Progenitor cell of endocrine pancreas (in vitro differentiated cells): ENCODE data around the gene SCYGR3. TPM values are rescaled to one million over a fixed set of nuclear protein-coding genes. Genes with fewer than 3 reads are reported as not detected.

Source experiments
- DNase-seq: peaks from one replicate; pipeline ENCODE4 v3.0.0; 2021; ENCODE audit warnings: low spot score; ENCODE audit not compliant: unreplicated experiment
- H3K27ac Mint-ChIP-seq: 2 replicates; pipeline ENCODE4 v1.8.0; 2021; ENCODE audit warnings: mild to moderate bottlenecking, moderate library complexity, mixed read lengths
- H3K27me3 Mint-ChIP-seq: 2 replicates; pipeline ENCODE4 v1.8.0; 2021; ENCODE audit warnings: mixed read lengths
- H3K36me3 Mint-ChIP-seq: 2 replicates; pipeline ENCODE4 v1.8.0; 2022; ENCODE audit warnings: mixed read lengths; ENCODE audit not compliant: insufficient read depth
- H3K4me1 Mint-ChIP-seq: 2 replicates; pipeline ENCODE4 v1.8.0; 2021; ENCODE audit warnings: low read depth, mixed read lengths
- H3K4me3 Mint-ChIP-seq: 2 replicates; pipeline ENCODE4 v1.8.0; 2021; ENCODE audit warnings: low read depth, mild to moderate bottlenecking, moderate library complexity, mixed read lengths
- H3K9me3 Mint-ChIP-seq: 2 replicates; pipeline ENCODE4 v1.8.0; 2021; ENCODE audit warnings: low read depth, mixed read lengths
- total RNA-seq: library from RNA; stranded (reverse); gene quantifications from 2 replicates; pipeline ENCODE4 v1.2.1, GENCODE V29; 2021
- TF ChIP-seq, protein P1 (sequence below): fragments of 200-600 bp; sonication (generic); IDR thresholded peaks from one replicate; pipeline ENCODE4 v1.5.0; 2021; ENCODE audit warnings: antibody characterized with exemption, mild to moderate bottlenecking; ENCODE audit not compliant: unreplicated experiment

Gene SCYGR3
- total RNA-seq, 1 donor from 2014 or later = not detected

DNA sequence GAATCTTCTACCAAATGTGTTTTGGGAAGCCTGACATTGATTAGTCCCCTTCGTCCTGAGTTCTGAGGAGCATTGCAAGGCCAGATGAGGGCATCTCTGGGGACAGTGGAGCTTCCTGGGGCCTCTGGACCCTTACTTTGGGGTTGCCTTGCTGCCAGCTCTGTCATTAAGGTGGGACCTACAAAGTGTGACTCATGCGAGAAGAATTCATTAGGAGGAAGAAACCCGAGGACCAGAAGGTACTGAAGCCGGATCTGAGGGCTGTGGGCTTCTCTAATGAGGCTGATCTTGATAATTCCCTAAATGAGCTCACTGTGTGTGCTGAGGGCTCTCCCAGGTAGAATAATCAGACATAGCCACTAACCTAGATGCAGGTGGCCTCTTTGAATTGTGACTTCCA, 16.6 kb downstream of the SCYGR3 start:
- Mint-ChIP-seq H3K36me3 (no peaks in the 10 kb centered on the region), H3K27me3 (peaks cover 5% of the 10 kb centered on the region), H3K9me3 (peaks cover 3% of the 10 kb centered on the region), H3K4me3 (no peak overlapping the region), H3K27ac (peak overlapping the region; percentile 78), H3K4me1 (peaks cover 7% of the 10 kb centered on the region)
- TF ChIP-seq, protein P1, sequence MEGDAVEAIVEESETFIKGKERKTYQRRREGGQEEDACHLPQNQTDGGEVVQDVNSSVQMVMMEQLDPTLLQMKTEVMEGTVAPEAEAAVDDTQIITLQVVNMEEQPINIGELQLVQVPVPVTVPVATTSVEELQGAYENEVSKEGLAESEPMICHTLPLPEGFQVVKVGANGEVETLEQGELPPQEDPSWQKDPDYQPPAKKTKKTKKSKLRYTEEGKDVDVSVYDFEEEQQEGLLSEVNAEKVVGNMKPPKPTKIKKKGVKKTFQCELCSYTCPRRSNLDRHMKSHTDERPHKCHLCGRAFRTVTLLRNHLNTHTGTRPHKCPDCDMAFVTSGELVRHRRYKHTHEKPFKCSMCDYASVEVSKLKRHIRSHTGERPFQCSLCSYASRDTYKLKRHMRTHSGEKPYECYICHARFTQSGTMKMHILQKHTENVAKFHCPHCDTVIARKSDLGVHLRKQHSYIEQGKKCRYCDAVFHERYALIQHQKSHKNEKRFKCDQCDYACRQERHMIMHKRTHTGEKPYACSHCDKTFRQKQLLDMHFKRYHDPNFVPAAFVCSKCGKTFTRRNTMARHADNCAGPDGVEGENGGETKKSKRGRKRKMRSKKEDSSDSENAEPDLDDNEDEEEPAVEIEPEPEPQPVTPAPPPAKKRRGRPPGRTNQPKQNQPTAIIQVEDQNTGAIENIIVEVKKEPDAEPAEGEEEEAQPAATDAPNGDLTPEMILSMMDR = no peak
- no peak for DNase-seq

GRCh38 chr2:227597036-227597435, 17.6 kb downstream of the SCYGR3 start:
- peaks cover 5% of the 10 kb centered on the region for H3K27me3 Mint-ChIP-seq
- H3K9me3 Mint-ChIP-seq = peaks cover 2% of the 10 kb centered on the region
- TF ChIP-seq, protein P1 = no peak
- H3K4me3 Mint-ChIP-seq = no peak overlapping the region
- peaks cover 7% of the 10 kb centered on the region for H3K4me1 Mint-ChIP-seq
- H3K36me3 Mint-ChIP-seq = no peaks in the 10 kb centered on the region
- H3K27ac Mint-ChIP-seq = peak overlapping the region; percentile 30
- no peak for DNase-seq

DNA sequence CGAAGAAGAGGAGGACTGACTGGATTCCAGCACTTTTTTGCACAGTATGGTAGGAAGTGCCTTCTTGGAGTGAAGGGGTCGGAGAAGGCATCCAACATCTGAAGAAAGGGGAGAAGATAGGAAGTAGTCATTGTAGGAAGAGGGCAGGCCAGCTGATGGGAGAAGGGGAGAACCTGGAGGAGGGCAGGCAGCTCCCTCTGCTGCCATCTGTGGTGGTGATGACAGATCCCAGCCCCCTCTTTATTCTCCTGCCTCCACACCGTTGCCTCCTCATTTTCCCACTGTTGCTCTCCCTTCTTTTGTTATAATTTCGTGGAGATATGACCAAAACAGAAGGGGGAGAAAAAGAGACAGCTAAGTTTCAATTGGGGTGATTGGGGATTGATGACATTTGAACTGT, 18.8 kb downstream of the SCYGR3 start:
- peaks cover 7% of the 10 kb centered on the region for H3K4me1 Mint-ChIP-seq
- no peak overlapping the region for H3K4me3 Mint-ChIP-seq
- DNase-seq = no peak
- TF ChIP-seq, protein P1 = no peak
- H3K9me3 Mint-ChIP-seq = no peaks in the 10 kb centered on the region
- peaks cover 5% of the 10 kb centered on the region for H3K27me3 Mint-ChIP-seq
- H3K27ac Mint-ChIP-seq = no peak overlapping the region
- no peaks in the 10 kb centered on the region for H3K36me3 Mint-ChIP-seq

DNA sequence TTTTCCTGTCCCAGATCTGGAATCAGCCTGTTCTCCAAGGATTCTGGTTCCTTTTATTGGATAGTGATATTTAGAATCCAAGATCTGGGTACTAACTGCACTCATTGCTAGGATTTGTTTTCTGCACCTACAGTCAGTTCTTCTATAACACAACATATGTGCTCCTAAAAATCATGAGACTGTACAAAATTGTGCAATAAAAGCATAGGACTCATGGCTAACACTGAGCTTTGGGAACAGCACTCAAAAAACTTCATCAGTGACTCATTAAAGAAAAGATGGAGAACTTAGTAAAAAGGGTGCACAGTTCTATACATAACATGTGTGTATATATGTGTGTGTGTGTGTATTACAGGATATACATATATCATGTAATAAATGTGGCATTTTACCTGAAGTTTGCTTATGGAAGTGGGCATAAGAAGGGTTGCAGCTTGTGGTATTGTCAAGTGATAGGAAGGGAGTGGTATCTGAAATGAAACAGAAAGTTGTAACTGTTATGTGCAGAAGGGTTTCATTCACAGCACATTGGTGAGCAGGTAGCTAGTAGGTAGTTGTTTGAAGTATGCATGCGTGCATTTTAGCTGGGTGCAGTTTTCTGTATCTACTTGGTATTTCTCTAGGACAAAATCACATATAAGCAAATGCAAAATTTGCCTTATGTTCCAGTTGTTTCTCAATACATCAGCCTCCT, 21.8 kb downstream of the SCYGR3 start:
- DNase-seq = no peak
- Mint-ChIP-seq H3K9me3 (peaks cover 6% of the 10 kb centered on the region), H3K4me3 (no peak overlapping the region), H3K27me3 (peaks cover 5% of the 10 kb centered on the region), H3K27ac (no peak overlapping the region), H3K4me1 (peaks cover under 1% of the 10 kb centered on the region), H3K36me3 (no peaks in the 10 kb centered on the region)
- TF ChIP-seq, protein P1 = no peak

DNA sequence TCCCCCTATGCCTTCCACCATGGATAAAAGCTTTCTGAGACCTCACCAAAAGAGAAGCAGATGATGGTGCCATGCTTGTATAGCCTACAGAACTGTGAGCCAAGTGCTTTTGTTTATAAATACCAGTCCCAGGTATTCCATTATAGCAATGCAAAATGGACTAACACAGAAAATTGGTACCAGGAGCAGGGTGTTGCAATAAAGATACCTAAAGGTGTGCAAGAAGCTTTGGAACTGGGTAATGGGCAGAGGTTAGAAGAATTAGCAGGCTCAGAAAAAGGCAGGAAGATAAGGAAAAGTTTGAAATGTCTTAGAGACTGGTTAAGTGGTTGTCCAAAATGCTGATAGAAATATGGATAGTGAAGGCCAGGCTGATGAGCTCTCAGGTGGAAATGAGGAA, 32.3 kb downstream of the SCYGR3 start:
- Mint-ChIP-seq H3K27me3 (no peaks in the 10 kb centered on the region), H3K27ac (no peak overlapping the region), H3K9me3 (peaks cover 13% of the 10 kb centered on the region), H3K36me3 (peaks cover 2% of the 10 kb centered on the region), H3K4me1 (no peaks in the 10 kb centered on the region), H3K4me3 (no peak overlapping the region)
- TF ChIP-seq, protein P1 = no peak
- no peak for DNase-seq
